ENCODE data around the gene PPP2R5C.

- TF ChIP-seq POLR2AphosphoS5 (IDR thresholded peaks at IDR 0.05; ENCODE audit: low read depth, low read length) (no peak), CTCF (IDR thresholded peaks at IDR 0.05; ENCODE audit: control extremely low read depth in 1 of 3, insufficient read depth in 1 of 3, low read depth in 1 of 3, low read length in 3 of 3) (no peak), SUZ12 (IDR thresholded peaks at IDR 0.05; ENCODE audit: low read length) (no peak), EZH2 (IDR thresholded peaks at IDR 0.05; ENCODE audit: low read depth, low read length, severe bottlenecking) (no peak), RNF2 (IDR thresholded peaks at IDR 0.05; ENCODE audit: borderline replicate concordance, low read depth, low read length, missing control alignments, poor library complexity, severe bottlenecking) (no peak), NRF1 (IDR thresholded peaks at IDR 0.05; ENCODE audit: low read depth, low read length) (no peak), TBP (IDR thresholded peaks at IDR 0.05; ENCODE audit: low read depth, low read length) (no peak)
These were observed 112.5 kb downstream of the PPP2R5C start for GRCh38 chr14:101873991-101874390.
